Choroid plexus epithelial cell (primary cell): ENCODE data around the gene GPRC5C.

Source experiments
- DNase-seq: peaks from one replicate; pipeline ENCODE4 v3.0.0-alpha.2; 2010; ENCODE audit warnings: low read depth
- H3K4me3 ChIP-seq: 2 replicates; pipeline ENCODE4 v1.5.1; 2011; ENCODE audit warnings: low read depth, mild to moderate bottlenecking, control low read depth, low read length, moderate library complexity
- CTCF ChIP-seq: conservative IDR thresholded peaks from 2 replicates; pipeline ENCODE4 v1.5.1; 2011; ENCODE audit warnings: low read depth, mild to moderate bottlenecking, control low read depth, inconsistent platforms, low read length, moderate library complexity

The GPRC5C gene

GRCh38 chr17:74473294-74473693 lies 41.4 kb downstream of the GPRC5C start:
- TF ChIP-seq CTCF, result no peak
- H3K4me3 ChIP-seq, result no peak overlapping the region
- DNase-seq, result no peak

GRCh38 chr17:74474043-74474792 lies 42.3 kb downstream of the GPRC5C start:
- no peak for DNase-seq
- TF ChIP-seq CTCF, result no peak
- H3K4me3 ChIP-seq, result no peak overlapping the region

- no peak overlapping the region for H3K4me3 ChIP-seq
- TF ChIP-seq CTCF, result no peak
- no peak for DNase-seq
Observed at GRCh38 chr17:74475189-74475588, 43.3 kb downstream of the GPRC5C start.

- H3K4me3 ChIP-seq, result no peak overlapping the region
- no peak for TF ChIP-seq CTCF
- DNase-seq, result no peak
Observed at GRCh38 chr17:74477411-74477810, 45.5 kb downstream of the GPRC5C start.

GRCh38 chr17:74478420-74479100 lies 46.7 kb downstream of the GPRC5C start:
- TF ChIP-seq CTCF, result no peak
- DNase-seq, result no peak
- H3K4me3 ChIP-seq, result no peak overlapping the region

GRCh38 chr17:74480290-74480689 lies 48.4 kb downstream of the GPRC5C start:
- TF ChIP-seq CTCF, result no peak
- H3K4me3 ChIP-seq, result no peak overlapping the region
- DNase-seq, result no peak

GRCh38 chr17:74481621-74482020 lies 49.7 kb downstream of the GPRC5C start:
- no peak overlapping the region for H3K4me3 ChIP-seq
- no peak for DNase-seq
- no peak for TF ChIP-seq CTCF
